Heart left ventricle (tissue), 13 donors: ENCODE results near the gene DNAJC7.

Source experiments
- POLR2A ChIP-seq, 2 donors: fragments of 450-650 bp; IDR thresholded peaks; one replicate each; pipeline ENCODE4 v1.6.1; 2017; ENCODE audit warnings: antibody characterized with exemption in 2 of 2, mild to moderate bottlenecking in 2 of 2, moderate library complexity in 2 of 2
- TF ChIP-seq, protein P1 (sequence below), 12 donors: fragments of 200-600 bp; sonication (generic) in 4 of 12; IDR thresholded peaks; one replicate each; pipeline versions ENCODE4 v1.5.0 to v1.8.0; 2018 to 2022; ENCODE audit warnings: antibody characterized with exemption in 12 of 12, mild to moderate bottlenecking in 5 of 12
- donor health status: ischemic (EF 13 %, LVEDD 7.1; RV severe dilation, severe dysfunction).
- donor health status: DM: no; HTN: yes; CAD: no.
- donor health status: DM: no; HTN: no; CAD: no.
- donor health status: ischemic (EF 25% LVEDD 6.9; RV normal size, moderate dysfunction).
- donor health status: ischemic (EF 25% LVEDD 5.7; RV mildly dilated, moderate dysfunction).
- donor health status: ischemic (EF 35%, LVEDD 5.7; RV mildly dilated, moderate dysfunction).
- donor health status: nonischemic (EF 11% LVEDD 7.7; RV severe dilation, severe dysfunction).
- donor health status: DM: yes; HTN: yes; CAD: no.
- donor health status: PGD.
- donor health status: ischemic (EF 29% LVEDD 5.4; RV normal size, mild dysfunction).
- donor health status: nonischemic (EF 23%, LVEDD 6.1; RV moderate dilation, normal function).

DNA sequence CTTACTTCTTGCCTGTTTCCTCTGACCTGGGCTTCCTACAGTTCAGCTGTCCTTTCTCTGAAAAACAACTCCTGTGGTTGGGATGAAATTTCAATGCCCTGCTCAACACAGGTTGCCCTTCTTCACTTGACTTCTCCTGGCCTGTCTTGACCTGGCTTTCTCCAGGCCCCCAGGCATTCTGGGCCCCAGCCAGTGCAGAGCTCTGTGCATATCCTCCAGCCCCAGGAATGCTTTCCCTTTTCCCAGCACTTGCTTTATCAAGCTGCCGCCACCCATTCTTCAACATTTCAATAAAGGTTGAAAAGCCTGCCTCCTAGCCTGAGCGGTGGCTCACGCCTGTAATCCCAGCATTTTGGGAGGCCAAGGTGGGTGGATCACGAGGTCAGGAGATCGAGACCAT is 76.1 kb downstream of the DNAJC7 start:
- TF ChIP-seq, protein P1, sequence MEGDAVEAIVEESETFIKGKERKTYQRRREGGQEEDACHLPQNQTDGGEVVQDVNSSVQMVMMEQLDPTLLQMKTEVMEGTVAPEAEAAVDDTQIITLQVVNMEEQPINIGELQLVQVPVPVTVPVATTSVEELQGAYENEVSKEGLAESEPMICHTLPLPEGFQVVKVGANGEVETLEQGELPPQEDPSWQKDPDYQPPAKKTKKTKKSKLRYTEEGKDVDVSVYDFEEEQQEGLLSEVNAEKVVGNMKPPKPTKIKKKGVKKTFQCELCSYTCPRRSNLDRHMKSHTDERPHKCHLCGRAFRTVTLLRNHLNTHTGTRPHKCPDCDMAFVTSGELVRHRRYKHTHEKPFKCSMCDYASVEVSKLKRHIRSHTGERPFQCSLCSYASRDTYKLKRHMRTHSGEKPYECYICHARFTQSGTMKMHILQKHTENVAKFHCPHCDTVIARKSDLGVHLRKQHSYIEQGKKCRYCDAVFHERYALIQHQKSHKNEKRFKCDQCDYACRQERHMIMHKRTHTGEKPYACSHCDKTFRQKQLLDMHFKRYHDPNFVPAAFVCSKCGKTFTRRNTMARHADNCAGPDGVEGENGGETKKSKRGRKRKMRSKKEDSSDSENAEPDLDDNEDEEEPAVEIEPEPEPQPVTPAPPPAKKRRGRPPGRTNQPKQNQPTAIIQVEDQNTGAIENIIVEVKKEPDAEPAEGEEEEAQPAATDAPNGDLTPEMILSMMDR (IDR thresholded peaks at IDR 0.05) = no peak
- TF ChIP-seq POLR2A (IDR thresholded peaks at IDR 0.05) = no peak
